DND-41 (cell line): ENCODE data around the gene TNC.

Experiments
- ATAC-seq: fragments of 200-7000 bp; cut with Tn5 transposase; 3 replicates; pipeline ENCODE4 v1.9.1; 2021; ENCODE audit warnings: low read depth; ENCODE audit not compliant: insufficient read depth
- DNase-seq: peaks from one replicate; pipeline ENCODE4 v3.0.0-alpha.2; 2020
- H2AFZ ChIP-seq: 2 replicates; pipeline ENCODE4 v1.6.0; 2012; ENCODE audit warnings: low read depth, low read length
- H3K27ac ChIP-seq: 2 replicates; pipeline ENCODE4 v1.5.1; 2012; ENCODE audit warnings: low read length, inconsistent platforms
- H3K27me3 ChIP-seq: fragments of 200-600 bp; sonication (generic); 2 replicates; pipeline ENCODE4 v1.6.0; 2012; ENCODE audit warnings: low read length, mild to moderate bottlenecking, inconsistent platforms; ENCODE audit not compliant: insufficient read depth, poor library complexity
- H3K36me3 ChIP-seq: 2 replicates; pipeline ENCODE4 v1.5.1; 2012; ENCODE audit warnings: low read length, inconsistent platforms; ENCODE audit not compliant: insufficient read depth
- H3K4me1 ChIP-seq: 2 replicates; pipeline ENCODE4 v1.5.1; 2012; ENCODE audit warnings: mild to moderate bottlenecking, low read length; ENCODE audit not compliant: insufficient read depth
- H3K4me2 ChIP-seq: 2 replicates; pipeline ENCODE4 v1.6.0; 2012; ENCODE audit warnings: mild to moderate bottlenecking, moderate library complexity, low read length, inconsistent platforms; ENCODE audit not compliant: insufficient read depth
- H3K4me3 ChIP-seq, 2 experiments: fragments of 200-600 bp in 1 of 2; shearing (Covaris generic) in 1 of 2; 2 replicates each; pipeline ENCODE4 v1.5.1; 2012 to 2016; ENCODE audit warnings: inconsistent platforms in 2 of 2, low read length in 2 of 2, mild to moderate bottlenecking in 2 of 2, low read depth in 1 of 2, moderate library complexity in 1 of 2
- H3K79me2 ChIP-seq: 2 replicates; pipeline ENCODE4 v1.6.0; 2012; ENCODE audit warnings: low read length, inconsistent platforms; ENCODE audit not compliant: insufficient read depth
- H3K9ac ChIP-seq: 2 replicates; pipeline ENCODE4 v1.6.0; 2012; ENCODE audit warnings: low read depth, mild to moderate bottlenecking, inconsistent platforms, low read length, moderate library complexity
- H3K9me3 ChIP-seq: 2 replicates; pipeline ENCODE4 v1.5.1; 2012; ENCODE audit warnings: low read length, moderate library complexity, mild to moderate bottlenecking, inconsistent platforms; ENCODE audit not compliant: insufficient read depth, severe bottlenecking
- H4K20me1 ChIP-seq: 2 replicates; pipeline ENCODE4 v1.6.0; 2012; ENCODE audit warnings: low read length; ENCODE audit not compliant: insufficient read depth
- EZH2 ChIP-seq: IDR thresholded peaks from 3 replicates; pipeline ENCODE4 v1.6.1; 2012; ENCODE audit warnings: borderline replicate concordance, low read depth, mild to moderate bottlenecking, moderate library complexity, low read length, inconsistent platforms; ENCODE audit not compliant: severe bottlenecking
- TF ChIP-seq, protein P1 (sequence below): IDR thresholded peaks from 2 replicates; pipeline ENCODE4 v1.5.1; 2012; ENCODE audit warnings: borderline replicate concordance, low read length, moderate library complexity, mild to moderate bottlenecking; ENCODE audit not compliant: poor library complexity, severe bottlenecking; ENCODE audit errors: extremely low read depth

TNC gene

DNA sequence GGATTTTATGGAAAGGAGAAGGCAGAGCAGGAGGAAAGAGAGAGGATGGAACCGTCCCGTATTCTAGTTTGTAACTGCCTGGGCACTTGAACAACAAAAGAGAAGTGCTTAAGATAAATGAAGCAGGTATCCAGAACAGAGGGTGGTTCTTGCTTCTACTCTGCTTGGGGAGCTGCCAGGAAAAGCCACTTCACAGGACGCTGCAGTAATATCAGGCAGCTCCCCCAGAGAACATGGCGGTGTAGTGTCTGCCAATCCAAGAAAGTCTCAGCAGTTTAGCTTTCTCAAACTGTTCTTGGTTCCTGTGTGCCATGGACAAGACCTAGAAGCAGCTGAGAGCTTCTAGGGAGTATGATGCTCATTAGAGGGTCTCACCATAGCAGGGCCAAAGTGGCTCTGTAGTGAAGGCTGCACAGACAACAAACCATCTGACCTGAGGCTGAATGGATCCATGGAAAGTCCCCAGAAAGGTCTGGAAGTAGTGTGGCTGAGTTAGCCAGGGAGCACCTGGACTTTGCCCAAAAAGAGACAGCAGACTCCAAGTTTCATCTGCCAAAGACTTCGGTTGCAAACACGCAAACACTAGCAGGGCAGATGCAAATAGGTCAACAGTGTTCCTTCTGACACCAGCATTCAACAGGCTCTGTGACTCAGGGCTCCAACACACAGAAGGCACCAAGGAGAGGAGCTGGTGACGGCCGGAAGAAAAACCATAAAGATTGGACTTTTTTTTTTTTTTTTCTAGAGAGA is 115.4 kb downstream of the TNC start:
- no peaks in the 10 kb centered on the region for H3K27me3 ChIP-seq
- H4K20me1 ChIP-seq, result no peaks in the 10 kb centered on the region
- no peak overlapping the region for H3K4me3 ChIP-seq
- TF ChIP-seq, protein P1, sequence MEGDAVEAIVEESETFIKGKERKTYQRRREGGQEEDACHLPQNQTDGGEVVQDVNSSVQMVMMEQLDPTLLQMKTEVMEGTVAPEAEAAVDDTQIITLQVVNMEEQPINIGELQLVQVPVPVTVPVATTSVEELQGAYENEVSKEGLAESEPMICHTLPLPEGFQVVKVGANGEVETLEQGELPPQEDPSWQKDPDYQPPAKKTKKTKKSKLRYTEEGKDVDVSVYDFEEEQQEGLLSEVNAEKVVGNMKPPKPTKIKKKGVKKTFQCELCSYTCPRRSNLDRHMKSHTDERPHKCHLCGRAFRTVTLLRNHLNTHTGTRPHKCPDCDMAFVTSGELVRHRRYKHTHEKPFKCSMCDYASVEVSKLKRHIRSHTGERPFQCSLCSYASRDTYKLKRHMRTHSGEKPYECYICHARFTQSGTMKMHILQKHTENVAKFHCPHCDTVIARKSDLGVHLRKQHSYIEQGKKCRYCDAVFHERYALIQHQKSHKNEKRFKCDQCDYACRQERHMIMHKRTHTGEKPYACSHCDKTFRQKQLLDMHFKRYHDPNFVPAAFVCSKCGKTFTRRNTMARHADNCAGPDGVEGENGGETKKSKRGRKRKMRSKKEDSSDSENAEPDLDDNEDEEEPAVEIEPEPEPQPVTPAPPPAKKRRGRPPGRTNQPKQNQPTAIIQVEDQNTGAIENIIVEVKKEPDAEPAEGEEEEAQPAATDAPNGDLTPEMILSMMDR, result no peak
- no peak for TF ChIP-seq EZH2
- H3K4me2 ChIP-seq, result no peak overlapping the region
- no peaks in the 10 kb centered on the region for H3K36me3 ChIP-seq
- ATAC-seq, result no peak
- no peak overlapping the region for H3K9ac ChIP-seq
- no peak overlapping the region for H3K27ac ChIP-seq
- 0 out of 2 replicates have a peak overlapping the region, but pooled peaks have one; percentile 10 for H2AFZ ChIP-seq
- H3K9me3 ChIP-seq, result no peaks in the 10 kb centered on the region
- H3K79me2 ChIP-seq, result no peaks in the 10 kb centered on the region
- no peak for DNase-seq
- H3K4me1 ChIP-seq, result no peaks in the 10 kb centered on the region

GRCh38 chr9:115000217-115000639 is 117.7 kb downstream of the TNC start:
- no peaks in the 10 kb centered on the region for H4K20me1 ChIP-seq
- no peaks in the 10 kb centered on the region for H3K9me3 ChIP-seq
- no peak overlapping the region for H3K9ac ChIP-seq
- DNase-seq (no peak), ATAC-seq (no peak)
- H3K4me2 ChIP-seq, result no peak overlapping the region
- H3K27me3 ChIP-seq, result no peaks in the 10 kb centered on the region
- H3K4me1 ChIP-seq, result no peaks in the 10 kb centered on the region
- no peaks in the 10 kb centered on the region for H3K79me2 ChIP-seq
- no peak overlapping the region for H3K4me3 ChIP-seq
- TF ChIP-seq EZH2, result no peak
- TF ChIP-seq, protein P1, result no peak
- no peak overlapping the region for H3K27ac ChIP-seq
- H3K36me3 ChIP-seq, result no peaks in the 10 kb centered on the region
- H2AFZ ChIP-seq, result no peak overlapping the region

DNA sequence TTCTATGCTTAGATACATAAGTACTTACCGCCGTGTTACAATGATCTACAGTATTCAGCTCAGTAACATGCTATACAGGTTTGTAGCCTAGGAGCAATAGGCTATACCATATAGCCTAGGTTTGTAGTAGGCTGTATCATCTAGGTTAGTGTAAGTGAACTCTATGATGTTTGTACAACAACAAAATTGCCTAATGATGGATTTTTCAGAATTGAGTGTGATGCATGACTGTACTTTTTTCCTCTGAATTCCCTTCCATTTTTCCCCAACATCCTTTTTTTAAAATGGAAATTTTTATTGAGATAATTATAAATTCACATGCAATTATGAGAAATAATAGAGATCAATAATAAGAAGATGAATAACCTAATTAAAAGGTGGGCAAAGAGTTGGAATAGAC is 119.6 kb downstream of the TNC start:
- Histone ChIP-seq H3K4me2 (no peak overlapping the region), H3K9ac (no peak overlapping the region), H4K20me1 (no peaks in the 10 kb centered on the region), H3K4me3 (no peak overlapping the region), H3K27ac (no peak overlapping the region), H2AFZ (no peak overlapping the region), H3K9me3 (no peaks in the 10 kb centered on the region), H3K4me1 (no peaks in the 10 kb centered on the region), H3K79me2 (no peaks in the 10 kb centered on the region), H3K27me3 (no peaks in the 10 kb centered on the region), H3K36me3 (no peaks in the 10 kb centered on the region)
- DNase-seq (no peak), ATAC-seq (no peak)
- TF ChIP-seq EZH2, result no peak
- TF ChIP-seq, protein P1, result no peak
